ENCODE results near the gene TAS2R3. TPM values are rescaled to one million over a fixed set of nuclear protein-coding genes. Genes with fewer than 3 reads are reported as not detected.
"Not testable (repeated sequence)": the region's sequence is repeated elsewhere in the genome, so short reads cannot be mapped to it uniquely, and the experiment has no call there.

The TAS2R3 gene
- total RNA-seq, 2 experiments from 2014 or later, result 0.59 to 0.63 TPM

DNA sequence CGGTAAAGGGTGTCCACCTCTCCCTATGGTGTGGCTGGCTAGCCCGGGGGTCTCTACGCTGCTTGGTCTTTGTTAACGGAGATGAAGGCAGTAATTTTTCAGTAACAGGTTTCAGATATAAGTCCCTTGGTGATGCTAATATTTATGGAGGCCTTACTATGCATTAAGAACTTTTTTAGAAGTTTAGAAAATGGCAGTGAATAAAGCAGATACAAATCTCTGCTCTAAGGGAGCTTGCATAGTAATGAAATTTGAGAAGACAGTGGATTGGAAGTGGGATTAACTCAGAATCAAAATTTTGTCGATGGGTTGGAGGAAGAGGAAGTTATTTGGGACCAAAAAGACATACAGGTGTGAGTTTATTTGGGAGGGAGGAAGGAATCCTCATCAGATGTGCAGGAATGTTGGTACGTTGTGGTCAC, 25.3 kb upstream of the TAS2R3 start:
- no peaks in the 10 kb centered on the region for H3K27me3 Mint-ChIP-seq
- H3K4me3 Mint-ChIP-seq, result peak overlapping the region; percentile 99
- CTCF ChIA-PET, result interaction anchor here (0.7 to 3.9 kb wide), 22 partner anchors 11 to 724 kb away, joined by 3 to 57 read pairs (median 6); partner anchors contain the start of genes DENND11, MRPS33 and WEE2
- H3K36me3 Mint-ChIP-seq, result peaks cover 38% of the 10 kb centered on the region
- H3K27ac Mint-ChIP-seq, result peak overlapping the region; percentile 99
- intact Hi-C loops (cut with micrococcal nuclease), result loop anchor here (1.0 to 10.0 kb wide), 7 partner anchors 37 to 1564 kb away; partner anchors contain the start of genes KDM7A, MKRN1 and MRPS33
- no peak for DNase-seq
- no peaks in the 10 kb centered on the region for H3K9me3 Mint-ChIP-seq
- POLR2A ChIA-PET, result interaction anchor here (0.8 to 2.6 kb wide), 7 partner anchors 11 to 812 kb away, joined by 3 to 20 read pairs (median 4); partner anchors contain the start of genes AGK, DENND11 and WEE2
- H3K4me1 Mint-ChIP-seq (ENCODE audit: low read depth), result peaks cover 37% of the 10 kb centered on the region

- H3K36me3 Mint-ChIP-seq, result peaks cover 45% of the 10 kb centered on the region
Measured at GRCh38 chr7:141739250-141739649, 24.6 kb upstream of the TAS2R3 start.

DNA sequence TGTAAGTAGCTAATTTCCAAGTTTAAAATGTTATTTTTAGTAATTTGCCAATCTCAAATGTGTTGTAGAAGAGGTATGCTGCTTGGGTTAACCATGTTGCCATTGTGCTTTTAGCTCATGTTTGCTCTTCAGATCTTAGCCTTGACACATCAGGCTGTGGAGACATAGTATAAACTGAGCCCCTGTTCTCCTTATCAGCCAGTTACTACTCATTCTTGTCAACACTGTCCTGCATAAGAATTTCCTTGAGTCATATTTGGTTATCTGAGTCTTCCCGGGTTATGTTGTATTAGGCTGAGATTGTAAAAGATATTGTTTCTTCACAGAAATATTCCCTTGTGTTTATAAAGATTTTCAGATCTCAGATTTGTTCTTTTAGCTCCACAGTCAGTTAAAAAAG, 21.7 kb upstream of the TAS2R3 start:
- H3K27ac Mint-ChIP-seq, result no peak overlapping the region
- H3K4me1 Mint-ChIP-seq (ENCODE audit: low read depth), result peaks cover 39% of the 10 kb centered on the region
- intact Hi-C loops (cut with micrococcal nuclease), result no loop called here
- peaks cover 57% of the 10 kb centered on the region for H3K36me3 Mint-ChIP-seq
- no peak overlapping the region for H3K4me3 Mint-ChIP-seq
- POLR2A ChIA-PET, result no interaction called here
- H3K27me3 Mint-ChIP-seq, result no peaks in the 10 kb centered on the region
- no peak for DNase-seq
- CTCF ChIA-PET, result interaction anchor here (1.1 kb wide), 1 partner anchor 43 kb away, joined by 3 read pairs; no protein-coding TSS in a partner anchor
- no peaks in the 10 kb centered on the region for H3K9me3 Mint-ChIP-seq

More at GRCh38 chr7:141739250-141739649, 24.6 kb upstream of the TAS2R3 start:
- peak overlapping the region; percentile 99 for H3K4me3 Mint-ChIP-seq
- peak overlapping the region; percentile 54 for H3K27ac Mint-ChIP-seq
- intact Hi-C loops (cut with micrococcal nuclease), result loop anchor here (2.0 to 10.0 kb wide), 2 partner anchors 180 to 1564 kb away; partner anchors contain the start of gene KDM7A
- CTCF ChIA-PET, result interaction anchor here (1.4 to 3.0 kb wide), 8 partner anchors 12 to 725 kb away, joined by 4 to 36 read pairs (median 12); partner anchors contain the start of genes DENND11, MRPS33 and WEE2
- peaks cover 40% of the 10 kb centered on the region for H3K4me1 Mint-ChIP-seq (ENCODE audit: low read depth)
- no peak for DNase-seq
- POLR2A ChIA-PET, result interaction anchor here (1.0 to 2.6 kb wide), 2 partner anchors 37 to 189 kb away, joined by 3 to 20 read pairs; partner anchors contain the start of gene DENND11
- H3K27me3 Mint-ChIP-seq, result no peaks in the 10 kb centered on the region
- H3K9me3 Mint-ChIP-seq, result no peaks in the 10 kb centered on the region

GRCh38 chr7:141744131-141744530, 19.8 kb upstream of the TAS2R3 start:
- ChIA-PET POLR2A (no interaction called here), CTCF (no interaction called here)
- Mint-ChIP-seq H3K9me3 (no peaks in the 10 kb centered on the region), H3K36me3 (peaks cover 61% of the 10 kb centered on the region), H3K27ac (no peak overlapping the region), H3K4me1 (ENCODE audit: low read depth) (peaks cover 30% of the 10 kb centered on the region), H3K27me3 (no peaks in the 10 kb centered on the region), H3K4me3 (no peak overlapping the region)
- no peak for DNase-seq
- intact Hi-C loops (cut with micrococcal nuclease), result no loop called here

DNA sequence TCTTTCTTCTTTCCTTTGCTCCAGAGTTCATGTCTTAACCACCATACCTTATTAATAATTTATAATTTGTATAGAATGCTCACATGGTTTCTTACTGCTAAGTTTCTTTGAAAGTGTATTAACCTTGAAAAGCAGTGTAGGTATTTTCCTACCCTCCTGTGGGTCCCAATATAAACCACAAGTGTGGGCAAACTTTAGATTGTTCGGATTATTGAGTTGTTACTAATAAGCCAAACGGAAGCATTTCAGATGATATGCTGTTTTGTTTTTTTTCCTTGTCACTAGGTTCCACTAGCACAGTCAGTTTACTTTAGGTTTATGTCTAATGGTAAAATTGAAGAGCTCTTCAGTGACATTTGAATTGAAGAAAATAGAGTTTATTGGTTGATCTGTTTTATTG, 15.5 kb upstream of the TAS2R3 start:
- ChIA-PET CTCF (interaction anchor here (0.5 to 0.7 kb wide), 2 partner anchors 37 to 135 kb away, joined by 3 to 4 read pairs; no protein-coding TSS in a partner anchor), POLR2A (no interaction called here)
- peaks cover 72% of the 10 kb centered on the region for H3K36me3 Mint-ChIP-seq
- H3K4me1 Mint-ChIP-seq (ENCODE audit: low read depth), result peaks cover 4% of the 10 kb centered on the region
- H3K9me3 Mint-ChIP-seq, result peaks cover 29% of the 10 kb centered on the region
- H3K4me3 Mint-ChIP-seq, result no peak overlapping the region
- H3K27ac Mint-ChIP-seq, result no peak overlapping the region
- intact Hi-C loops (cut with micrococcal nuclease), result no loop called here
- DNase-seq, result no peak
- H3K27me3 Mint-ChIP-seq, result no peaks in the 10 kb centered on the region

GRCh38 chr7:141751904-141752303, 12.0 kb upstream of the TAS2R3 start:
- H3K4me3 Mint-ChIP-seq; CTCF ChIA-PET; intact Hi-C loops (cut with micrococcal nuclease); POLR2A ChIA-PET; H3K4me1 Mint-ChIP-seq (ENCODE audit: low read depth); H3K27ac Mint-ChIP-seq; H3K27me3 Mint-ChIP-seq; DNase-seq: not testable (repeated sequence)
- H3K36me3 Mint-ChIP-seq, result peaks cover 73% of the 10 kb centered on the region
- peaks cover 29% of the 10 kb centered on the region for H3K9me3 Mint-ChIP-seq

- H3K27me3 Mint-ChIP-seq, result no peaks in the 10 kb centered on the region
- ChIA-PET POLR2A (no interaction called here), CTCF (no interaction called here)
- H3K27ac Mint-ChIP-seq, result no peak overlapping the region
- peaks cover 29% of the 10 kb centered on the region for H3K9me3 Mint-ChIP-seq
- DNase-seq, result no peak
- no peak overlapping the region for H3K4me3 Mint-ChIP-seq
- intact Hi-C loops (cut with micrococcal nuclease), result loop anchor here (1.0 kb wide), 1 partner anchor 11 kb away; no protein-coding TSS in a partner anchor
- no peaks in the 10 kb centered on the region for H3K4me1 Mint-ChIP-seq (ENCODE audit: low read depth)
- H3K36me3 Mint-ChIP-seq, result peaks cover 78% of the 10 kb centered on the region
Measured at GRCh38 chr7:141752634-141753033, 11.3 kb upstream of the TAS2R3 start.

DNA sequence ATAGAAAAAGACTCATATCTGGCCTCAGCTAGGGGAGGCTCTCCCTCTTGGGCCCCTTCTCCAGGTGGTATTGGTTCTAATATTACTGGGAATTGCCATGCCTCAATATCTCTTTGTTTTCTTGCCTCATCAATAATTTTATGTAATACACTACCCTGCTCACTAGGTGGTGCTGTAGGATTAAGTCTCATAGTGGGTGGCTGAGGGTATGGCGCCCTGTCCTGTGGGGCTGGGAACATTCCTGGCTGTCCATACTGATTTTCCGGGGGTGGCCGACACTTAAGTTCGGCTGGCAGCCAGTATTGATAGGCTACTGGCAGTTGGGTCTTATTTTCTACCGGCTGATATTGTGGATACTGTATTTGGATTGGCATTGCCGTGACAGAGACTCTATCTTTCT, 9.0 kb upstream of the TAS2R3 start:
- H3K27me3 Mint-ChIP-seq, result no peaks in the 10 kb centered on the region
- no peak for DNase-seq
- peaks cover 27% of the 10 kb centered on the region for H3K9me3 Mint-ChIP-seq
- no peak overlapping the region for H3K27ac Mint-ChIP-seq
- no peaks in the 10 kb centered on the region for H3K4me1 Mint-ChIP-seq (ENCODE audit: low read depth)
- ChIA-PET POLR2A (no interaction called here), CTCF (interaction anchor here (0.6 to 1.3 kb wide), 2 partner anchors 54 to 76 kb away, joined by 3 read pairs; no protein-coding TSS in a partner anchor)
- no peak overlapping the region for H3K4me3 Mint-ChIP-seq
- intact Hi-C loops (cut with micrococcal nuclease), result no loop called here
- peaks cover 77% of the 10 kb centered on the region for H3K36me3 Mint-ChIP-seq

- POLR2A ChIA-PET; H3K27me3 Mint-ChIP-seq; H3K4me3 Mint-ChIP-seq; DNase-seq; H3K4me1 Mint-ChIP-seq (ENCODE audit: low read depth); intact Hi-C loops (cut with micrococcal nuclease); H3K9me3 Mint-ChIP-seq; H3K27ac Mint-ChIP-seq: not testable (repeated sequence)
- CTCF ChIA-PET, result interaction anchor here (2.0 kb wide), 1 partner anchor 16 kb away, joined by 5 read pairs; no protein-coding TSS in a partner anchor
- H3K36me3 Mint-ChIP-seq, result peaks cover 46% of the 10 kb centered on the region
Measured at GRCh38 chr7:141770083-141770583, 6.2 kb downstream of the TAS2R3 start.

- no peaks in the 10 kb centered on the region for H3K9me3 Mint-ChIP-seq
- DNase-seq, result no peak
- ChIA-PET CTCF (interaction anchor here (1.6 kb wide), 1 partner anchor 9 kb away, joined by 14 read pairs; no protein-coding TSS in a partner anchor), POLR2A (no interaction called here)
- peaks cover 50% of the 10 kb centered on the region for H3K36me3 Mint-ChIP-seq
- H3K27ac Mint-ChIP-seq, result no peak within 1 kb of the TSS
- no peak within 1 kb of the TSS for H3K4me3 Mint-ChIP-seq
- intact Hi-C loops (cut with micrococcal nuclease), result no loop called here
- no peaks in the 10 kb centered on the region for H3K27me3 Mint-ChIP-seq
- no peaks in the 10 kb centered on the region for H3K4me1 Mint-ChIP-seq (ENCODE audit: low read depth)
Measured at GRCh38 chr7:141776374-141776773, 12.5 kb downstream of the TAS2R3 start, which contains the start of gene TAS2R4. TAS2R4 (plus strand) TSS chr7:141776674; CDS start chr7:141778489, 1,815 bp downstream.

DNA sequence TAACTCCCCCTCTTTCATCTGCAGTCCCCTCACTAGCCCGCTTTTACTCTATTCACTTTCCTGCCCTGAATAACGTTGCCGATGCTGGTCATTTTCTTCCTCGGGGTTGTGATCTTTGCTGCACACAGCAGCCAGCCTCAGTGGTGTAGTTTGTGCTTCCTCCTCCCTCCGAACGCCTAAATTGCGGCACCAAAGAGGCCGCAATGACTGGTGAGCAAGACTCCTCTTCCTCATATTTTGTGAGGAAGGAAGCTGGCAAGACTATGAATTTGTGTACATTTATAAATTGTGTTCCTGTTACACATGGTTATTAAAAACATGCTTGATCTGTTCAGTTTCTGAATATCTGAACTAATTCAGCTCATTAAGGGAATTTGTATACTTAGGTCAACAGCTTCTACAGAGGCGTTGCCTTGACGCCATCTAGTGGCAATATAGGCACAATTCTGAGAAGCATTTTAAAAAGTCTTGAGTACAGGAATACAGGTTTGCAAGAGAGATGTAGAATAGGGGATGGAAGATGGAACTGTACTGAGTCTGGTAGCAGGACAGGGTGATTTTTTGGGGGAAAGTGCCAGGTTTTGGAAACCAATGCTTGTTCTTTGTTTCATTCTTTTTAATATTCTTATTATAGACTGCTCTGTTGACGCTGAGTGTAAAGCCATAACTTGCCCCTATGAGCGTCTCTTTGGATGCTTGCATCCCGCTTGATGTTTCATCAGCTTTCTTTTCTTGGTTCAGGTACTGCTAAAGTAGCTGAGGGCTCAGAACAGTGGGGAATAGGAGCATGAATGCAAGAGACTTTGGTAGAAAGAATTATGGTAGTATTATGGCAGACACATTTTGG, 22.0 kb downstream of the TAS2R3 start:
- peak; percentile 27 for DNase-seq
- intact Hi-C loops (cut with micrococcal nuclease), result loop anchor here (1.0 kb wide), 1 partner anchor 132 kb away; no protein-coding TSS in a partner anchor
- Mint-ChIP-seq H3K9me3 (no peaks in the 10 kb centered on the region), H3K27me3 (no peaks in the 10 kb centered on the region), H3K4me3 (no peak overlapping the region), H3K36me3 (peaks cover 18% of the 10 kb centered on the region), H3K4me1 (ENCODE audit: low read depth) (no peaks in the 10 kb centered on the region), H3K27ac (no peak overlapping the region)
- POLR2A ChIA-PET, result no interaction called here
- CTCF ChIA-PET, result interaction anchor here (0.6 to 3.6 kb wide), 17 partner anchors 9 to 985 kb away, joined by 3 to 21 read pairs (median 4); partner anchors contain the start of gene TAS2R4

DNA sequence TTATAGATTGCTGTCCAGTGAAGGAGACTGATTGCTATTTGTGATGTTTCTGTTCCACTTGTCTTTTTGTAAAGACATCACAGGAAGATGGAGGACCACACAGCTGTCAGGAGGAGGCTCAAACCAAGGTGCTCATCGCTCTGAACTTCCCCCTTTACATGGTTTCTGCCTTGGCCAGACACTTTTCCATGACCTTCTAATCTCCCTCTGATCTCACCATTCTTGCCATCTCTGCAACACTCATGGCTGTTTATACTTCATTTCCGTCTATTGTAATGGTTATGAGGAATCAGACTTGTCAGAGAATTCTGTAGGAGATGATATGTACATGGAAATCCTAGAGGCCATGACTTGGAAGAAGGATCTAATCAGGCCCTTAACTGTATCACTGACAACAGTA, 24.4 kb downstream of the TAS2R3 start:
- CTCF ChIA-PET, result no interaction called here
- Mint-ChIP-seq H3K27me3 (no peaks in the 10 kb centered on the region), H3K27ac (no peak overlapping the region)

More for the DNA sequence above, 24.4 kb downstream of the TAS2R3 start:
- intact Hi-C loops (cut with micrococcal nuclease), result no loop called here
- Mint-ChIP-seq H3K36me3 (peaks cover 21% of the 10 kb centered on the region), H3K9me3 (no peaks in the 10 kb centered on the region), H3K4me3 (no peak overlapping the region), H3K4me1 (ENCODE audit: low read depth) (no peaks in the 10 kb centered on the region)
- POLR2A ChIA-PET, result no interaction called here
- DNase-seq, result no peak
